CD4-positive, alpha-beta T cell treated with Interleukin-6 at 100 ng/mL for 8 hours (primary cell): ENCODE measurements around the gene MCC.

ENCODE experiments used
- DNase-seq: peaks from one replicate; pipeline ENCODE4 v3.0.0-alpha.2; 2020; ENCODE audit warnings: mixed read lengths, low spot score

Gene MCC

DNA sequence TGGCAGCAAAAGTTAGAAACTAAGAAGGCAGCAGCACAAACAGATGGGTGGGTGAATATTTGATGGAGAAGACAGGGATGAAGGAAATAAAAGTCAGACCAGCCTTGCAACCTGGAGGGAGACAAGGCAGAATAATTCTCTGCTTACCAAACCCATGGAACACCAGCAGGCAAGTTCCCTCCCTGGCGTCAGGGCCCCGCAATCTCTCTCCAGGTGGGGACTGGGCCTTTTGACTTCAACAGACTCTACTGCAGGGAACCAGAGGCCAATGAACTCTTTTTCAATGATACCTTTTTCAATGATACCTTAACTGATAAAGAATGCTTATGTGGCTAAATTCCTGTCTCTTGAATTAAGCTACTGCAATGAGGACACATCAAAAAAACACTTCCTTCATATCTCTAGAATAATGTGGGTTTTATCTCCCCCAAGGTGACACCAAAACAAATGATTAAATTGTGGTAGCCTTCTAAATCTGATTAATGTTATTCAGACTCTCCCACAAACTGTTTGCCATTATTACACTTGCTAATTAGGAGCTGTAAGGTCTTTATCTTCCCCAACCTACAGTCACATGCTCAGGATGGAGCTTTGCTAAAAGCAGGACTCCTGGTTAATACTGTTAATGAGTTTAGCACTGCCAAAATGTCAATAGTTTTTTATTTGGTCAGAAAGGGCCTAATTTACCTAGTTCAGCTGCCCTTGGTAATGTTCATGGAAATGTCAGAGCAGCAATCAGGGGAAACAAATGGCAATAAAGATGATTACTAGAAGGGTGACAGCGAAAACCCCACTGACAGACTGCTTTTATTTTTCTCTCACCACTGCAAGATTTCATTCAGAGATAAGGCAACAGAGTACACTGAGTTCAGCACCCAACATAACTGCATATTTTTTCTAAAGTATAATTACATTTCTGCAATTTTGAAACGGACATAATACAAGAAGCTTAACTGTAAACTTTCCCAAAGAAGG, 218.9 kb downstream of the MCC start:
- DNase-seq = no peak

DNA sequence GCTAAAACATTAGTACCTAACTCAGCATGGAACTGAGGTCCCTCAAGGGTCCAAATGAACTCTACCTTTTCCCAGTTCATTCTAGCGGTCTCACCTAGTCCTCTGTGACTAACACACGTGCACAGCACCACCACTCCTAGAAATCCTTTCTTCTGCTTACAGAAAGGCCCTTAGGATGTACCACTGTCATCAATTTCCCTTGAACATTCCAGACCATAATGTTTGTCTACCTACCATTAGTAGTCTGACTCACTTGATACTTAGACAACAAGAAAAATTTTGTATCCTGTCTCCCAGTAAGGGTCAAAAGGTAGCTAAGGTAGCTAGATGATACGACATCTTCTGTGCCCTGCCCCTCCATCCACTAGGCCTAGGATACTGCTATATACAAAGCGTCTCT, 220.0 kb downstream of the MCC start:
- no peak for DNase-seq

DNA sequence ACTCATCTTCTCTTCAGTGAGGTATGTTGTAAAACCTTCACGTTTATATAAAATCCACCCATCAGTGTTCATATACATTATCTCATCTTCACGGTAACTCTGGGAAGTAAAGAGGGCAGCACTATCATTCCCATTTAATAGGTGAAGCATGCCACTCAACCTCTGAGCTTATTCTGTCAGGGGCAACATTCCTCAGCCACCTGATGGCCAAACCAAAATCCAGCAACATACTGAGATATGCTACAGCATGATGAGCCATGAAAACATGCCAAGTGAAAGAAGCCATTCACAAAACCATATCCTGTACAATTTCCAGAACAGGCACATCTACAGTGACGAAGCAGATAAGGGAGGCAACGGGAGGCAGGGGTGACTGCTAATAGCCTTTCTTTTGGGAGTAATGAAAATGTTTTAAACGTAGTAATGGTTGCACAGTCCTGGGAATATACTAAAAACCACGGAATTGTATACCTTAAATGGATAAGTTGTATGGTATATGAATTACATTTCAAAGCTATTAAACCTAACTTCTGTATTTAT, 220.8 kb downstream of the MCC start:
- no peak for DNase-seq

GRCh38 chr5:113266913-113267227, 221.4 kb downstream of the MCC start:
- DNase-seq = no peak

- DNase-seq = no peak
Measured at GRCh38 chr5:113266227-113266912, 221.9 kb downstream of the MCC start.

DNA sequence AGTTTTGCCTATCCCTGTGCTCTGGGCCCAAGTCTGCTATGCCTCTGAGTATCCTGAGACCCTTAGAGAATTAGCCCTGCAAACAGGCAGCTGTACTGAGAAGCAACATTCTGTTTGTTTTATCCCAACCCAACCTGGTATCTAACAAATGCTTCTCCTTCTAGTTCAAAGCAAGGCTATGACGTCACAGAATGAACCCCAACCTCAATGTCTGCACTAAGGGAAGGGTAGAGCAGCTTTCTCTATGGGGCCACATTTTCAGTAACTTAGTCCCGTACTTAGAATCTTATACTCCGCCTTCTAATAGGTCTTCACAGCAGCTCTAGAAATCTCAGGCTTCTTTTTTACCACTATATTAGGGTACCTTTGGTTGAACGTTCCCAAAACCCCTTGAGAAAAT, 223.1 kb downstream of the MCC start:
- no peak for DNase-seq

DNA sequence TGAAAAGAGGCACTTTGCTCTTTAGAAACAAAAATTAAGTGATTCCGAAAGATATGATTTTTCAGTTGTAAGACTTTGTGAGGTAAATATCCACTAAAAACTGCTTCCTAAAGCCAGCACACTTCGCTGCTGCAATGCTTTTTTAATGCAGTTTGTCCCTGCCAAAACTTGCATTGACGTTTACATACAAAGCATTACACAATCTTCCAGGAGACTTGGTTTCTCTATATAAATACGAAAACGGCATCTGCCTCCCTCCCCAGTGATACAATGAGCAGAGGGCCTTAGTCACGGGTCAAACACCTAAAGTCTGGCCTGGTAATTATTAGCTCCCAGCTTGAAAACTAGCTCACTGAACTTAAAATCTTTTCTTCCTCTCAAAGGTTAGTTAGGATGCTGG, 224.2 kb downstream of the MCC start:
- DNase-seq = no peak

- DNase-seq = no peak
Measured at GRCh38 chr5:113263545-113263944, 224.7 kb downstream of the MCC start.

DNA sequence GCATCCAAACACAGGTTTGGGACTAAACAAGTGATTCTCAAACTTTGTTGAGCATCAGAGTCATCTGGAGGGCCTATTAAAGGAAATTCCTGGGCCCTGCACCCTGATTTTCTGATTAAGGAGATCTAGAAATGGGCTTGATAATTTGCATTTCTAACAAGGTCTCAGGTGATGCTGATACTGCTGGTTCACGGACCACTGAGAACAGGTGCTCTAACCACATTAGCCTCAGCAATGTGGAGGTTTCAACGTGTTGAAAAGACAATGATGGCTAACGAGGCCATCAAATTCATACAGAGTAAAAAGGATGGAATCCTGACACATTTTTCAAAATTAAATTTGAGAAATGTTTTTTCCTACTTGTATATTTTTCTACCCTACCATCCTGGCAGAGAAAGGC, 225.6 kb downstream of the MCC start:
- DNase-seq = no peak

DNA sequence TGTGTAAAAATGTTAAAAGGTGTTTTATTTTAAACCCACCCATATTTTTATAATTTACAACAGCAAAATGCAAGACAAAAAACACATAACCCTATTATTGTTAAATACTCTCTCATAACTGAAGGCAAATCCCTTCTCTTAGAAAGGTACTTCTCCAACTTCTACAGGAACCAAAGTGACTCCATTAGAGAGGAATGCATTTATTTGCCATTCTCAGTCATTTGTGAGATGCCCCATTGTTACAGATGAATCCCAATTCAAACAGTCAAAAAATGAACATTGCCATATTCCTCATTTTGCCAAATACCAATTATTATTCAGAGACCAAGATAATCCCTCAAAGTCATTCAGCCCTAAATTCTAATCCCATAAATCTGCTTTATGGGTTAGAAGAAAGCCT, 229.2 kb downstream of the MCC start:
- DNase-seq = no peak

DNA sequence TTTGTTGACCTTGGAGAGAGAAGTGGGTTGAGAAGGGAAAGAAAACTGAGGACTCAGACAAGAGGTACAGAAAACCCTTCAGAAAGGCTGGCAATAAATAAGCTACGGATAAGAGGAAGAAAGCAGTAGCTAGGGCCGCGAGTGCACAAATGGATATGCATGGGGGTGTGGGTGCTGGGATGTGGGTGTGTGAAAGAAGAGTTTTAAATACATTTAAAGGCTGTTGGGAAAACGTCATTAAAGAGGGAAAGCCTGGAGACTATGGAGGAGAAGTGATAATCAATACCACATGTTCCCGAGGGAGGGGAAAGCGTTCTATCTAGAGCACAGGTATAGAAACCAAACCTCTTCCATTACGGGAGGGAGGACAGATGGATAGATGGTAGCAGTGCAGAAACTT, 230.7 kb downstream of the MCC start:
- no peak for DNase-seq

- DNase-seq = no peak
Measured at GRCh38 chr5:113256671-113257452, 231.4 kb downstream of the MCC start.

- no peak for DNase-seq
Measured at GRCh38 chr5:113255579-113256386, 232.5 kb downstream of the MCC start.

GRCh38 chr5:113255105-113255504, 233.1 kb downstream of the MCC start:
- no peak for DNase-seq

- no peak for DNase-seq
Measured at GRCh38 chr5:113253037-113253436, 235.2 kb downstream of the MCC start.

- DNase-seq = no peak
Measured at GRCh38 chr5:113252066-113252465, 236.2 kb downstream of the MCC start.

DNA sequence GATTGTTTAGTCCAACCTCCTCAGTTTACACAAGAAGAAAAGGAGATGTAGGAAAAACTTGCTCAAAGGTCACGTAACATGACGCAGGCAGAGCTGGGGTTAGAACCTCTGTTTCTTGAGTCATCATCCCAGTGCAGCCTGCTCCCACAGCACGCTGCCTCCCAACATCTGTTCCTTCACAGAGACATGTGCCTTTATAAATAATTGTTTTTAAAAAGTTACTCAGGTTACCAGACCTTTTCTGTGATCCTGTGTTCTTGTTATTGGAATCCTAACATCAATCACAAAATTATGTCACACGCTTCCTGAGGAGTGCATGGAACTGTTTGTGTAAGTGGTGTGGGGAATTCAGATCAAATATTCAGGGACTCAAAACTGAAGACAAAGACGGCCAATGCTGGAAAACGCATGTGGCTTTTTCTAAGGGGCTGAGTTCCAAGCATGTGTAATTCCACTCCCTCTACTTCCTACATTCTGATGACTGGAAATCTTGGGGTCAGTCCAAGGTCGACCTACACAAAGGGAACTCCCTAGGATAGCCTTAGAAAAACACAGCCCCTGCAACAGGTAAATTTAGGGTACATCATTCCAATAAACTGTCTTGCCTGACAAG, 237.8 kb downstream of the MCC start:
- no peak for DNase-seq

DNA sequence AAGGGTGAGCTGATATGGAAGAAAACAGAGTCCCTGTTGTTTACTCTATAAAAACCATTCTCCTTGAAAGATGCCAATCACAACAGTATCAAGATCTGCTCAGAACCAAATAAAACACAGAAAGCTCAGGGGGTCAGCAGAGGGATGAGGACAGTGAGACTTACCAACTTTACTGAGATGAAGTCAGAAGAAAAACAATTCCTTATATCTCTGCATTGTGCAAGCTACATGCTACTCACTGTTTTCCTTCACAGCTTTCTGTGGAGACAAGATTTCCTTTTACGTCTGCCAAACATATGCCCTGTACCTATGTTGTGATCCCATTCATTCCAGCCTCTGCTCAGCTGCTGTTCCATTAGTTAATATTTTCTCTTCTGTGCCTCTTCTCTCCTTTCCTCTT, 239.0 kb downstream of the MCC start:
- DNase-seq = no peak

- no peak for DNase-seq
Measured at GRCh38 chr5:113246361-113246870, 241.8 kb downstream of the MCC start.

DNA sequence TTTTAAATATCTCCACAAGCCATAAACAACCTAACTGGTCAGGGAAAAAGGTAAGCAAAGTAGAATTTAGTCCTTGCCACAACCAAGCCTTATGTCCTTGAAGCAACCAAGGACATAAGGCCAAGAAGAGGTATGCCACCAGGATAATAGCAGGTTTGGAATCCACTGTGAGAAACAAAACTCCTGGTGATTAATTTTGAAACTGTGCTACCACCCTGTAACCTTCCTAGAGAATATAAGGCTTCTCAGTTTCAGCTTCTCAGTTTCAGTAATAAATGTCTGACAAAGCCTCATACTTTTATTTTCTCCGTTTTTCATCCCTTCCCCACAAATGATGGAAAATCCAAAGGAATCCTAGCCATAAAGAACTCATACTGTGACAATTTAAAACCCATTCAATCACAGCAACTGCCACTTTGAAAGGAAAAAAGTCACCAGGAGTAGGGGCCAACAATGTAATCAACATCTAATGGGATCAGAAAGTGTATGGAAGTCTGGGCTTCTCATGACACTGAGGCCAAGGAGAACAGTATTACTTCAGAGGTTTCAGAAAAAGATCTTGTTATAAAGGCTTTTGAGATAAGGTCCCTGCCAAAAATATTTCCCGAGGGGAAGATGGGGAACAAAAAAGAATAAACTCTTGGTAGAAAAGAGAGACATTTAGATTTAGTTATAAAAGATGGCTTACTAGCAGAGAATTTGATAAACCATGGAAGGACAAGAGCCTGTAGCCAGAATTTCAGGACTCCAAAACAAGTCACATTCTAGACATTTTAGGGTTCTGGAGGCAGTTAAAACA, 242.6 kb downstream of the MCC start:
- DNase-seq = no peak
